Neural progenitor cell (in vitro differentiated cells): ENCODE measurements around the gene CHD2. TPM values are rescaled to one million over a fixed set of nuclear protein-coding genes. Genes with fewer than 3 reads are reported as not detected.

Source experiments
- DNase-seq: peaks from one replicate; pipeline ENCODE4 v3.0.0-alpha.2; 2016; ENCODE audit warnings: low spot score
- H2AFZ ChIP-seq: fragments of 200-600 bp; sonication (generic); replicated peaks from 2 replicates; pipeline ENCODE4 v1.6.1; 2016; ENCODE audit warnings: antibody characterized with exemption
- H3F3A ChIP-seq: fragments of 200-600 bp; sonication (generic); 2 replicates; pipeline ENCODE4 v1.6.1; 2016; ENCODE audit warnings: antibody characterized with exemption, low read depth
- H3K27ac ChIP-seq: fragments of 200-600 bp; sonication (generic); 2 replicates; pipeline ENCODE4 v1.5.1; 2016; ENCODE audit warnings: mild to moderate bottlenecking
- H3K27me3 ChIP-seq: fragments of 200-600 bp; sonication (generic); 2 replicates; pipeline ENCODE4 v1.6.1; 2016; ENCODE audit warnings: mild to moderate bottlenecking, moderate library complexity
- H3K36me3 ChIP-seq: fragments of 200-600 bp; sonication (generic); 2 replicates; pipeline ENCODE4 v1.5.1; 2016
- H3K4me1 ChIP-seq: fragments of 200-600 bp; sonication (generic); 2 replicates; pipeline ENCODE4 v1.6.1; 2016; ENCODE audit warnings: mixed run types
- H3K4me2 ChIP-seq: fragments of 200-600 bp; sonication (generic); 2 replicates; pipeline ENCODE4 v1.6.1; 2016
- H3K4me3 ChIP-seq: fragments of 200-600 bp; sonication (generic); 2 replicates; pipeline ENCODE4 v1.5.1; 2016
- H3K79me2 ChIP-seq: fragments of 200-600 bp; sonication (generic); 2 replicates; pipeline ENCODE4 v1.6.1; 2016; ENCODE audit warnings: low read depth
- H3K9ac ChIP-seq: fragments of 200-600 bp; sonication (generic); 2 replicates; pipeline ENCODE4 v1.6.1; 2016
- H3K9me3 ChIP-seq: fragments of 200-600 bp; sonication (generic); 2 replicates; pipeline ENCODE4 v1.5.1; 2016; ENCODE audit warnings: low read depth
- H4K20me1 ChIP-seq: fragments of 200-600 bp; sonication (generic); 2 replicates; pipeline ENCODE4 v1.6.1; 2016; ENCODE audit warnings: low read depth
- H3K27ac Mint-ChIP-seq: 3 replicates; pipeline ENCODE4 v1.8.0; 2021; ENCODE audit warnings: mixed read lengths
- H3K27me3 Mint-ChIP-seq: 2 replicates; pipeline ENCODE4 v1.8.0; 2022; ENCODE audit warnings: low read depth, mild to moderate bottlenecking, inconsistent platforms, moderate library complexity, mixed read lengths; ENCODE audit not compliant: insufficient read depth
- H3K36me3 Mint-ChIP-seq: 3 replicates; pipeline ENCODE4 v1.8.0; 2021; ENCODE audit warnings: mixed read lengths
- H3K4me1 Mint-ChIP-seq: 3 replicates; pipeline ENCODE4 v1.8.0; 2021; ENCODE audit warnings: mixed read lengths
- H3K4me3 Mint-ChIP-seq: 3 replicates; pipeline ENCODE4 v1.8.0; 2021; ENCODE audit warnings: mild to moderate bottlenecking, moderate library complexity, mixed read lengths
- H3K9me3 Mint-ChIP-seq: 3 replicates; pipeline ENCODE4 v1.8.0; 2020; ENCODE audit warnings: mixed read lengths
- CTCF ChIP-seq: fragments of 200-600 bp; sonication (generic); IDR thresholded peaks from 2 replicates; pipeline ENCODE4 v1.5.1; 2017; ENCODE audit warnings: antibody characterized with exemption, mild to moderate bottlenecking
- EZH2 ChIP-seq: fragments of 200-600 bp; sonication (generic); IDR thresholded peaks from 2 replicates; pipeline ENCODE4 v1.6.1; 2017; ENCODE audit warnings: antibody characterized with exemption, mild to moderate bottlenecking, moderate library complexity
- EZH2phosphoT487 ChIP-seq: fragments of 200-600 bp; sonication (generic); IDR thresholded peaks from 2 replicates; pipeline ENCODE4 v1.6.1; 2017; ENCODE audit warnings: antibody characterized with exemption
- total RNA-seq: library from RNA; depleted of rRNA; stranded (reverse); fragments of >200 nt; gene quantifications from 2 replicates; pipeline ENCODE4 v1.2.3, GENCODE V29; 2015; ENCODE audit warnings: low replicate concordance

The CHD2 gene
- total RNA-seq, 1 donor from 2014 or later: 128 TPM

- Histone ChIP-seq H4K20me1 (peaks cover 77% of the 10 kb centered on the region), H3K27me3 (no peaks in the 10 kb centered on the region), H3K27ac (peak overlapping the region; percentile 23), H3K4me3 (no peak overlapping the region), H3K4me2 (no peak overlapping the region), H2AFZ (no peak overlapping the region), H3F3A (peaks cover 36% of the 10 kb centered on the region), H3K9ac (no peak overlapping the region), H3K36me3 (peaks cover 14% of the 10 kb centered on the region), H3K9me3 (no peaks in the 10 kb centered on the region), H3K4me1 (peaks cover 31% of the 10 kb centered on the region), H3K79me2 (peaks cover 100% of the 10 kb centered on the region)
- no peaks in the 10 kb centered on the region for H3K27me3 Mint-ChIP-seq
- peaks cover 21% of the 10 kb centered on the region for H3K4me1 Mint-ChIP-seq
- H3K4me3 Mint-ChIP-seq: no peak overlapping the region
- H3K36me3 Mint-ChIP-seq: peaks cover 48% of the 10 kb centered on the region
- no peak for DNase-seq
- H3K9me3 Mint-ChIP-seq: no peaks in the 10 kb centered on the region
- no peak for TF ChIP-seq EZH2
- TF ChIP-seq CTCF: no peak
- no peak for TF ChIP-seq EZH2phosphoT487
- H3K27ac Mint-ChIP-seq: no peak overlapping the region
Measured at GRCh38 chr15:92921215-92922131, 21.3 kb downstream of the CHD2 start.

DNA sequence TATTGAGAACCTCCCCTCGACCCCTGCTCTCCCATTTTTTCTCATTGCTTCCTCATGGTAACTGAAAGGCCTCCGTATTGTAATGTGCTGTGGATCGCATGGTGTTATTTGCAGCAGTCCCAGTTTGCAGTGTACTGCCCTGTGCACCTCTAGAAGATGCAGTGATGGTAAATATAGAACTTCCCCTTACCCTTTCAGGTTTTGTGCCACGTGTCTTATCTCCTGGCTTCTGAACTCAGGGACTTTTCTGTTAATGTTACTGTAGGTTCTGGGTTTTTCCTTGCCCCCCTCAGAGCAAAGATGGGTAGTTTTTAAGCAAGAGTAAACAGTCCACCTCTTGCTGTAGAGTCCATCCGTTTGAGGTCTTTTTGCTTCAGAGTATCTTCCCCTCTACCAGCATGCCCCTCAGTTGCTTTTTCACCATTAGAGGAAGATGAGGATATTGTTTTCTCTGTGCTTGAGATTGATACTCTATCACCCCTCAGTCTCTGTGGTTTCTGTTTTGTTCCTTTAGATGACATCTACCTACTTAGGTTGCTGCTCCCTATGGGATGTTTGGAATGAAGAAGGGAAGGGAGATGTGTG is 22.4 kb downstream of the CHD2 start:
- peaks cover 15% of the 10 kb centered on the region for H3K4me1 Mint-ChIP-seq
- Histone ChIP-seq H3K27me3 (no peaks in the 10 kb centered on the region), H3K4me1 (peaks cover 31% of the 10 kb centered on the region), H3K27ac (peak overlapping the region; percentile 4), H3K4me2 (no peak overlapping the region), H4K20me1 (peaks cover 84% of the 10 kb centered on the region), H3K4me3 (no peak overlapping the region), H3F3A (peaks cover 32% of the 10 kb centered on the region), H3K9ac (no peak overlapping the region), H3K79me2 (peaks cover 100% of the 10 kb centered on the region), H3K9me3 (no peaks in the 10 kb centered on the region), H2AFZ (no peak overlapping the region), H3K36me3 (peaks cover 24% of the 10 kb centered on the region)
- no peaks in the 10 kb centered on the region for H3K27me3 Mint-ChIP-seq
- DNase-seq: no peak
- no peak for TF ChIP-seq CTCF
- TF ChIP-seq EZH2phosphoT487: no peak
- TF ChIP-seq EZH2: no peak
- peaks cover 53% of the 10 kb centered on the region for H3K36me3 Mint-ChIP-seq
- peak overlapping the region; percentile 29 for H3K27ac Mint-ChIP-seq
- H3K9me3 Mint-ChIP-seq: no peaks in the 10 kb centered on the region
- no peak overlapping the region for H3K4me3 Mint-ChIP-seq

GRCh38 chr15:92924216-92924615 is 24.1 kb downstream of the CHD2 start:
- no peak for DNase-seq
- no peak for TF ChIP-seq EZH2phosphoT487
- peaks cover 100% of the 10 kb centered on the region for H3K79me2 ChIP-seq
- H4K20me1 ChIP-seq: peaks cover 79% of the 10 kb centered on the region
- Mint-ChIP-seq H3K27ac (no peak overlapping the region), H3K4me3 (no peak overlapping the region), H3K4me1 (peaks cover 11% of the 10 kb centered on the region), H3K27me3 (no peaks in the 10 kb centered on the region), H3K9me3 (no peaks in the 10 kb centered on the region), H3K36me3 (peaks cover 63% of the 10 kb centered on the region)
- H3K4me3 ChIP-seq: no peak overlapping the region
- H3K27ac ChIP-seq: peak overlapping the region; percentile 26
- no peaks in the 10 kb centered on the region for H3K9me3 ChIP-seq
- no peak overlapping the region for H3K9ac ChIP-seq
- peaks cover 38% of the 10 kb centered on the region for H3F3A ChIP-seq
- H3K4me1 ChIP-seq: peaks cover 26% of the 10 kb centered on the region
- no peaks in the 10 kb centered on the region for H3K27me3 ChIP-seq
- H2AFZ ChIP-seq: no peak overlapping the region
- peaks cover 39% of the 10 kb centered on the region for H3K36me3 ChIP-seq
- no peak overlapping the region for H3K4me2 ChIP-seq

GRCh38 chr15:92925454-92925853 is 25.3 kb downstream of the CHD2 start:
- Histone ChIP-seq H3K4me2 (no peak overlapping the region), H3K27ac (no peak overlapping the region), H3K36me3 (peaks cover 46% of the 10 kb centered on the region), H2AFZ (no peak overlapping the region), H4K20me1 (peaks cover 81% of the 10 kb centered on the region), H3K9ac (no peak overlapping the region), H3K9me3 (no peaks in the 10 kb centered on the region), H3K4me3 (no peak overlapping the region), H3F3A (peaks cover 51% of the 10 kb centered on the region), H3K79me2 (peaks cover 100% of the 10 kb centered on the region), H3K4me1 (peaks cover 23% of the 10 kb centered on the region), H3K27me3 (no peaks in the 10 kb centered on the region)
- no peak for DNase-seq
- TF ChIP-seq CTCF (no peak), EZH2phosphoT487 (no peak), EZH2 (no peak)
- no peak overlapping the region for H3K4me3 Mint-ChIP-seq
- peaks cover 10% of the 10 kb centered on the region for H3K4me1 Mint-ChIP-seq
- H3K27ac Mint-ChIP-seq: no peak overlapping the region
- H3K9me3 Mint-ChIP-seq: no peaks in the 10 kb centered on the region
- no peaks in the 10 kb centered on the region for H3K27me3 Mint-ChIP-seq
- peaks cover 61% of the 10 kb centered on the region for H3K36me3 Mint-ChIP-seq
